ENCODE measurements around the gene GGA2.

Gene GGA2

DNA sequence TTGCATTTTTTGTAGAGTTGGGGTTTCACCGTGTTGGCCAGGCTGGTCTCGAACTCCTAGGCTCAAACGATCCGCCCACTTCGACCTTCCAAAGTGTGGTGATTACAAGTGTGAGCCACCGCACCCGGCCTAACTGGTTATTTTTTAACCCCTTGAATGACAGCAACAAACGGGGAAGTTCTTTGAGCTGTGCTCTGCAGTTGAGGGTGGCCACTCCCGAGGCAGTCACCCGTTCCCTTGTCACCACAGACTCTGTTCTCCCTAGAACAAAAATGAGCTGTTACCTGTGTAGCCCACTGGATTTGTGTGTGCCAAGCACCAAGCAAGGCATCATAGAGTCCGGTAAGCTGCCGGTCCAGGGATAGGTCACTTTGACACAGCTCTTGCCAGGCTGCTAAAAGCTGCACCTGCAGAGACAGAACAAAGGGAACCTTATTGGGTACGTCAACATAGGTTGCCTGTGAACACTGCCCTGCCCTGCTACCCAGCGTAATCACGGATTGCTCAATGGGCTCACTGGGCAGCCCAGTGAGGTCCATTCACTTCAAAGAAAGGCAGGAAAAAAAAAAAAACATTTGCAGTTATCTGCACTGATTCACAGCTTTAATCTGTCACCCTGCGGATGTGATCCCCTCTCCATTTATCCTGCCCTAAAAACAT, 76.9 kb downstream of the GGA2 start:
- no peak for DNase-seq
- H3K4me1 ChIP-seq: no peaks in the 10 kb centered on the region
- no peaks in the 10 kb centered on the region for H3K27me3 ChIP-seq
- TF ChIP-seq, protein P1, sequence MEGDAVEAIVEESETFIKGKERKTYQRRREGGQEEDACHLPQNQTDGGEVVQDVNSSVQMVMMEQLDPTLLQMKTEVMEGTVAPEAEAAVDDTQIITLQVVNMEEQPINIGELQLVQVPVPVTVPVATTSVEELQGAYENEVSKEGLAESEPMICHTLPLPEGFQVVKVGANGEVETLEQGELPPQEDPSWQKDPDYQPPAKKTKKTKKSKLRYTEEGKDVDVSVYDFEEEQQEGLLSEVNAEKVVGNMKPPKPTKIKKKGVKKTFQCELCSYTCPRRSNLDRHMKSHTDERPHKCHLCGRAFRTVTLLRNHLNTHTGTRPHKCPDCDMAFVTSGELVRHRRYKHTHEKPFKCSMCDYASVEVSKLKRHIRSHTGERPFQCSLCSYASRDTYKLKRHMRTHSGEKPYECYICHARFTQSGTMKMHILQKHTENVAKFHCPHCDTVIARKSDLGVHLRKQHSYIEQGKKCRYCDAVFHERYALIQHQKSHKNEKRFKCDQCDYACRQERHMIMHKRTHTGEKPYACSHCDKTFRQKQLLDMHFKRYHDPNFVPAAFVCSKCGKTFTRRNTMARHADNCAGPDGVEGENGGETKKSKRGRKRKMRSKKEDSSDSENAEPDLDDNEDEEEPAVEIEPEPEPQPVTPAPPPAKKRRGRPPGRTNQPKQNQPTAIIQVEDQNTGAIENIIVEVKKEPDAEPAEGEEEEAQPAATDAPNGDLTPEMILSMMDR (IDR thresholded peaks at IDR 0.05; ENCODE audit: low read depth, low read length): no peak
- peaks cover 15% of the 10 kb centered on the region for H3K36me3 ChIP-seq
- no peaks in the 10 kb centered on the region for H3K9me3 ChIP-seq
- no peak overlapping the region for H3K4me3 ChIP-seq (ENCODE audit: low read depth, low read length)

DNA sequence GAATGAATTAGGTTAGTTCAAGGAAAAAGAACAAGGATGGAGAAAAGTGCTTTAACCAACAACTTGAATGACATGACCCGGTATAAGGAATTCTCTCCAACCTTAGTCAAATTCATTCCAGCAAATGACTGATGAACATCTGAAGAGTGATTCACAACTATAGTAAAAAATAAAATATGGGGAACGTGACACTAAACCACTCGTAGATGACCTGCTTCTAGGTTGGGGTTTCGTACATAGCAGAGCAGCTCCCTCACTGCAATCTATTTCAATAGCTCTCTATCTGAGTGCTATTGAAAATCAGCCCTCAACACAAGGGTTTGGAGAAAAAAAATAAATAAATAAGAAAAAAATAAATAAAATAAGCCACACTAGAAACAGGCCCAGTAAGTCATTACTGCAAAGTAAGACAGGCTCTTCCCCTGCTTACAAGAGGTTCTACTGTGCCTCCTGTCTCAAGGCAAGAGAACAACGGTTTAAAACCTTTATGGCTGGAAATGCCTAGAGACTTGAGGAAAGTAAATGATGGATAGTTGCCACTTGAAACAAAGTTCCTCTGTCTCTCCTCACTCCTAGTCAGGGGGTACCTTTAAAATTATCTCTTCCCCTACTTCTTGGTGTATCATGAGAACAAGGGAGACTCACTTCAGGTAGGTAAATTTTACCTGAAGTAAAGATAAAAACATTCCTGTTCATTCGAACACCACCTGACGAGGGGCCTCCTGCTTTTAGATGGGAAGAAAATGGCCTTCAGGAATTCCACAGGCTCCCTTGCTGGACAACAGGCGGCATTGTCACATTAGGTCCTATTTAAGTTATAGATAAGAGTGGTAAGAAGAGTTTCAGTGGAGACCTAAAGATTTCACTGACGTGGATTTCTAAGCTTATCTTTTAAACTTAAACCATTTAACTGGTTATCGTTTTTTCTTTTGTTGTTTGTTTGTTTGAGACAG, 77.8 kb downstream of the GGA2 start:
- Histone ChIP-seq H3K36me3 (peaks cover 15% of the 10 kb centered on the region), H3K27me3 (no peaks in the 10 kb centered on the region), H3K9me3 (no peaks in the 10 kb centered on the region), H3K4me3 (ENCODE audit: low read depth, low read length) (no peak overlapping the region), H3K4me1 (no peaks in the 10 kb centered on the region)
- TF ChIP-seq, protein P1 (IDR thresholded peaks at IDR 0.05; ENCODE audit: low read depth, low read length): peak; percentile 48
- DNase-seq: no peak

DNA sequence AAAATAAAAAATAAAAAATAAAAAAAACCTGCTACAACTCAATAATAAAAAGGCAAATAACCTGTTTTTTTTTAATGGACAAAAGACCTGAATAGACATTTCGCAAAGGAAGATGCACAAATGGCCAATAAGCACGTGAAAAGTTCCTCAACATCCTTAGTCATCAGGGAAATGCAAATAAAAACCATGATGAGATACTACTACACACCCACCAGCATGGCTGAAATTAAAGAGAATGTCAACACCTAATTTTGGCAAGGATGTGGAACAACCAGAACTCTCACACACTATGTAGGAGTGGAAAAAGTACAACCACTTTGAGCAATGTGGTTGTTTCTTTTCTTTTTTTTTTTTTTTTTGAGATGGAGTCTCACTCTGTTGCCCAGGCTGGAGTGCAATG, 81.9 kb downstream of the GGA2 start:
- Histone ChIP-seq H3K36me3 (peaks cover 14% of the 10 kb centered on the region), H3K4me3 (ENCODE audit: low read depth, low read length) (no peak overlapping the region), H3K27me3 (no peaks in the 10 kb centered on the region), H3K4me1 (no peaks in the 10 kb centered on the region), H3K9me3 (no peaks in the 10 kb centered on the region)
- TF ChIP-seq, protein P1 (IDR thresholded peaks at IDR 0.05; ENCODE audit: low read depth, low read length): no peak
- DNase-seq: no peak

DNA sequence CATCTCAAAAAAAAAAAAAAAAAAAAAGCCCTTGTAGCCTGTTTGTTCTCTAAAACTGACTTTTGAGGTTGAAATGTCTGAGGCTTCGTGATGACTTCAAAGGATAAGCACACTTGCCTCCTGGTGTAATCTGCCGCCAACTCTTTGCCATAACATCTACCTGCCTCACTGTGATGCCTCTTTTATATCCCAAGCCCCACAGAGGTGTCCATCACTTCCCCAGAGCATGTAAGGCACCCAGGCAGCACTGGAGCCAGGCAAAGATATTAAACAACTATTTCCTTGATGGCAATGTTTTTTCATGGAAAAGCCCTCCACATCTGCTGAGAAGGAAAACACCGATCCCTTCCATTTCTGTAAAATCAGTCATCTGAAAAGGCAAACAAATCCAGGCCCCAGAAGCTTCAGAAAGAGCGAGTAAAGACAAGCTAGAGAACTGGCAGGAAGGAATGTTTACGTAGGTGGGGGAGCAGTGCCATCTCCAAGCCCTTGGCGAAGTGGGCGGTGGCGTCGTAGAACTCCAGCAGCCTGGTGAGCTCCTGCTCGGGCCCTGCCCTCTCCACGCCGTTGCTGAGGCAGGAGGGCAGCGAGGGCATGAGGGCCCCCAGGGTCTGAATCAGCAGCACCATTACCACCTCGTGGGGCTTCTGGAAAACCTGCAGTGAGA, 85.9 kb downstream of the GGA2 start:
- Histone ChIP-seq H3K9me3 (no peaks in the 10 kb centered on the region), H3K27me3 (no peaks in the 10 kb centered on the region), H3K36me3 (no peaks in the 10 kb centered on the region), H3K4me1 (no peaks in the 10 kb centered on the region), H3K4me3 (ENCODE audit: low read depth, low read length) (no peak overlapping the region)
- TF ChIP-seq, protein P1 (IDR thresholded peaks at IDR 0.05; ENCODE audit: low read depth, low read length): no peak
- DNase-seq: no peak

DNA sequence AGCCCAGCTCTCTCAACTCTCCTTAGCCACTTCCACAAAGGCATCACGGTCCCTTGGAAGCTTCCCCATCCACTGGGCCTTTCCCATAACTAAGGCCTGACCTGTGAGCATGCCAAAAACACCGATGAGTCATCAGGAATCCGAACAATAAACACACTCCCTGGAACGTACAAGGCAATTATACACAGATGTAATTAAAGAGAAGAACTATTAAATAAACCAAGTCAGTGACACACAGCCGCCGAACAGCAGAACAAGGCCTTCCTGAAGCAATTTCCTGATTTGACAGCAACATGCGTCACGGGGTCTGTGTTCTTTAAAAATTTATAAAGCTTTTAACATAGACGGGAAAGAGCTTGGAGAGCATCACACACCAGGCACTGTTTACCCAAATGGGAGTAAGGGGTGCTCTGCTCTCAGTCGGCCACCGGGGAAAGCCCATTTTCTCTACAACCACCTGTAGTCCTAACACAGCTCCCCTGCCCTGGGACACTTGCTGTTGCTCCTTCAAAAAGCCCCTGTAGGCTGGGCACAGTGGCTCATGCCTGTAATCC, 86.7 kb downstream of the GGA2 start:
- TF ChIP-seq, protein P1 (IDR thresholded peaks at IDR 0.05; ENCODE audit: low read depth, low read length): peak; percentile 15; the same call in 1 of the 2 replicates
- Histone ChIP-seq H3K27me3 (no peaks in the 10 kb centered on the region), H3K4me1 (no peaks in the 10 kb centered on the region), H3K4me3 (ENCODE audit: low read depth, low read length) (no peak overlapping the region), H3K36me3 (no peaks in the 10 kb centered on the region; the same call in 1 of the 2 replicates), H3K9me3 (no peaks in the 10 kb centered on the region)
- DNase-seq: peak; percentile 10

All from BE2C (cell line).